ENCODE measurements around the gene MEF2D.

Gene MEF2D

DNA sequence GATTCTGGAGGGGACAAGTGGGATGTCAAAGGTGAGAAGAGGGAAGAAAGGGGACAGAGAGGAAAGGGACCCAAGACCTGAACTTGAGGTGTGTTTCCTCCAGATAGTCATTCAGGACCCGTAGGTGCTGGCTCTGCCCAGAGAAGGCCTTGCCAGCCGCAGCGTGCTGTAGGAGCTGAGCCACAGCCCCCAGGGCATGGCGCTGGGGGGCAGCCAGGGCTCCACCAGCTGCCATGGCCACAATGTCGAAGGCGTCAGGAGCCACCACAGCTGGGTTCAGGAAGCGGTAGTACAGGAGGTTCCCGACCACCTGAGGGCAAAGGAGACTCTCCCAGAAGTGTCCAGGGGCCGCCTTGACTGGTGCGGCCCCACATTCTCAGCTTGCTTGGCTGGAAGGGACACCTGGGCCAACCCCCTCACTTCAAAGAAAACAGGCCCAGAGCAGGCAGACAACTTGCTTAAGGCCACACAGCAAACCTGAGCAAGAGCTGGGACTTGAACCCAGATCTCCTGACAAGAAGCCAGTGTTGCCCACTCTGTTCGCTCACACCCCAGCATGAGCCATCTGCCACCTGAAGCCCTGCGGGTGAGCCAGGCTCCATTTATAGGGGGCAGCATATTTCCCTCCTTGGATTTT lies 34.0 kb upstream of the MEF2D start:
- no peaks in the 10 kb centered on the region for H3K27me3 ChIP-seq (replicated peaks; ENCODE audit: insufficient read depth, low read length)
- H3K4me1 ChIP-seq (ENCODE audit: low read length): no peaks in the 10 kb centered on the region
- H3K79me2 ChIP-seq (ENCODE audit: low read length): no peaks in the 10 kb centered on the region
- H3K9me2 ChIP-seq (replicated peaks; ENCODE audit: insufficient read depth, low read length): no peaks in the 10 kb centered on the region
- no peak overlapping the region for H3K4me2 ChIP-seq (ENCODE audit: low read depth, low read length)
- no peak overlapping the region for H3K27ac ChIP-seq (ENCODE audit: low read length)
- no peak overlapping the region for H3K4me3 ChIP-seq (ENCODE audit: low read length)
- H2AFZ ChIP-seq (ENCODE audit: low read length): no peak overlapping the region
- H4K20me1 ChIP-seq (ENCODE audit: insufficient read depth, low read length): no peaks in the 10 kb centered on the region
- no peaks in the 10 kb centered on the region for H3K9me3 ChIP-seq (replicated peaks; ENCODE audit: insufficient read depth, low read length)
- DNase-seq: no peak
- TF ChIP-seq, protein P1, sequence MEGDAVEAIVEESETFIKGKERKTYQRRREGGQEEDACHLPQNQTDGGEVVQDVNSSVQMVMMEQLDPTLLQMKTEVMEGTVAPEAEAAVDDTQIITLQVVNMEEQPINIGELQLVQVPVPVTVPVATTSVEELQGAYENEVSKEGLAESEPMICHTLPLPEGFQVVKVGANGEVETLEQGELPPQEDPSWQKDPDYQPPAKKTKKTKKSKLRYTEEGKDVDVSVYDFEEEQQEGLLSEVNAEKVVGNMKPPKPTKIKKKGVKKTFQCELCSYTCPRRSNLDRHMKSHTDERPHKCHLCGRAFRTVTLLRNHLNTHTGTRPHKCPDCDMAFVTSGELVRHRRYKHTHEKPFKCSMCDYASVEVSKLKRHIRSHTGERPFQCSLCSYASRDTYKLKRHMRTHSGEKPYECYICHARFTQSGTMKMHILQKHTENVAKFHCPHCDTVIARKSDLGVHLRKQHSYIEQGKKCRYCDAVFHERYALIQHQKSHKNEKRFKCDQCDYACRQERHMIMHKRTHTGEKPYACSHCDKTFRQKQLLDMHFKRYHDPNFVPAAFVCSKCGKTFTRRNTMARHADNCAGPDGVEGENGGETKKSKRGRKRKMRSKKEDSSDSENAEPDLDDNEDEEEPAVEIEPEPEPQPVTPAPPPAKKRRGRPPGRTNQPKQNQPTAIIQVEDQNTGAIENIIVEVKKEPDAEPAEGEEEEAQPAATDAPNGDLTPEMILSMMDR (IDR thresholded peaks at IDR 0.05; ENCODE audit: low read length): no peak
- no peak for TF ChIP-seq EZH2 (optimal IDR thresholded peaks at IDR 0.05; ENCODE audit: low read depth, low read length)
- no peak for TF ChIP-seq EZH2phosphoT487 (IDR thresholded peaks at IDR 0.05; ENCODE audit: low read length)
- H3F3A ChIP-seq (ENCODE audit: insufficient read depth, low read length): no peaks in the 10 kb centered on the region
- no peaks in the 10 kb centered on the region for H3K36me3 ChIP-seq (replicated peaks; ENCODE audit: insufficient read depth, low read length)
- no peak overlapping the region for H3K9ac ChIP-seq (ENCODE audit: low read length)

DNA sequence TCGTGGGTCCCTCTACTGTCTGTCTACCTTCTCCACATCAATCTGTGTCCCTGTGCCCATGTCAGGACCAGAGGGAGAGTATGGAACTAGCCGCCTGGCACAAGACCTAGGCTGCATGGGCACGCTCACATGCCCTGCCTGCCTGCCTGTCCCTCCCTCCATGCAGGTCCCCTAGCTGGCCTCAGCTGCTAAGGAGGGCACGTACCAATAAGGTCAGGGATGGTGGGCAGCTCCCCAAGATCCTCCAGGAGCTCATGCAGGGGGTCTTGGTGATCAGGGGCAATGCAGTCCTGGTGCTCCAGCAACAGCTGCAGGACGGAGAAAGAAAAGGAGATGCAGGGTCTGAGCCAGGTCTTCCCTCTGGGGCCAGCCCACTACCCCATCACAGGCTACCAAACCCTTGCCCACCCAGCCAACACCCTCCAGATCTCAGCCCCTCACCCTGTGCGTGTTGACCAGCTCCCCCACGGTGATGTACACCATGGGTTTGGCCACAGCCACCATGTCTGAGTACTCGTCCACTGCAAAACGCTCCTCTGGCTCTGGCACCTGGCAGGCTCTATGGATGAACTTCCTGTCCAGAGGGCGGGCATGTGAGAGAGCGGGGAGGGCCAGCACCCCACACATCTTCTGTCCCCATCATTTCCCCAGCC lies 33.1 kb upstream of the MEF2D start:
- Histone ChIP-seq H3K9me2 (replicated peaks; ENCODE audit: insufficient read depth, low read length) (no peaks in the 10 kb centered on the region), H3K4me2 (ENCODE audit: low read depth, low read length) (no peak overlapping the region), H4K20me1 (ENCODE audit: insufficient read depth, low read length) (no peaks in the 10 kb centered on the region), H3K9me3 (replicated peaks; ENCODE audit: insufficient read depth, low read length) (no peaks in the 10 kb centered on the region), H3K79me2 (ENCODE audit: low read length) (no peaks in the 10 kb centered on the region), H3F3A (ENCODE audit: insufficient read depth, low read length) (no peaks in the 10 kb centered on the region), H3K4me1 (ENCODE audit: low read length) (no peaks in the 10 kb centered on the region), H3K36me3 (replicated peaks; ENCODE audit: insufficient read depth, low read length) (no peaks in the 10 kb centered on the region), H3K9ac (ENCODE audit: low read length) (no peak overlapping the region), H3K27ac (ENCODE audit: low read length) (no peak overlapping the region), H3K27me3 (replicated peaks; ENCODE audit: insufficient read depth, low read length) (no peaks in the 10 kb centered on the region), H2AFZ (ENCODE audit: low read length) (no peak overlapping the region), H3K4me3 (ENCODE audit: low read length) (no peak overlapping the region)
- TF ChIP-seq EZH2phosphoT487 (IDR thresholded peaks at IDR 0.05; ENCODE audit: low read length): no peak
- no peak for TF ChIP-seq EZH2 (optimal IDR thresholded peaks at IDR 0.05; ENCODE audit: low read depth, low read length)
- TF ChIP-seq, protein P1 (IDR thresholded peaks at IDR 0.05; ENCODE audit: low read length): no peak
- no peak for DNase-seq

DNA sequence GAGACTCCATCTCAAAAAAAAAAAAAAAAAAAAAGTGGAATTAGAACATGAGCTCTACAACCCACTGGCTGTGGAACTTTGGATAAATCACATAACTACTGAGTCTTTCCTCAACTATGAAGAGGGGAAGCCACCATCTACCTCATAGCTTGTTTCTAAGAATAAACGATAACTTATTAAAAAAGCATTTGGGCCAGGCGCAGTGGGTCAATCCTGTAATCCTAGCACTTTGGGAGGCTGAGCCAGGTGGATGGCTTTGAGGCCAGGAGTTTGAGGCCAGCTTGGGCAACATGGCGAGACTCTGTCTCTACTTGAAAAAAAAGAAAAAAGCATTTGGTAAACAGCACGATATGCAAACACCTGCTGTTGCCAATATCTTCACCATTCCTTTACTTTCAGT lies 31.8 kb upstream of the MEF2D start:
- Histone ChIP-seq H3K9me3 (replicated peaks; ENCODE audit: insufficient read depth, low read length) (no peaks in the 10 kb centered on the region), H3K36me3 (replicated peaks; ENCODE audit: insufficient read depth, low read length) (no peaks in the 10 kb centered on the region)

More for the DNA sequence above, 31.8 kb upstream of the MEF2D start:
- Histone ChIP-seq H3K27ac (ENCODE audit: low read length) (no peak overlapping the region), H2AFZ (ENCODE audit: low read length) (no peak overlapping the region), H3K4me3 (ENCODE audit: low read length) (no peak overlapping the region), H3K9ac (ENCODE audit: low read length) (no peak overlapping the region), H3K4me1 (ENCODE audit: low read length) (no peaks in the 10 kb centered on the region), H3K4me2 (ENCODE audit: low read depth, low read length) (no peak overlapping the region), H3K27me3 (replicated peaks; ENCODE audit: insufficient read depth, low read length) (no peaks in the 10 kb centered on the region), H3F3A (ENCODE audit: insufficient read depth, low read length) (no peaks in the 10 kb centered on the region), H4K20me1 (ENCODE audit: insufficient read depth, low read length) (no peaks in the 10 kb centered on the region), H3K9me2 (replicated peaks; ENCODE audit: insufficient read depth, low read length) (no peaks in the 10 kb centered on the region), H3K79me2 (ENCODE audit: low read length) (no peaks in the 10 kb centered on the region)
- TF ChIP-seq, protein P1 (IDR thresholded peaks at IDR 0.05; ENCODE audit: low read length): no peak
- no peak for TF ChIP-seq EZH2phosphoT487 (IDR thresholded peaks at IDR 0.05; ENCODE audit: low read length)
- no peak for TF ChIP-seq EZH2 (optimal IDR thresholded peaks at IDR 0.05; ENCODE audit: low read depth, low read length)
- DNase-seq: no peak

Measured in MM.1S (cell line).